ENCODE results near the gene ATCAY. TPM values are rescaled to one million over a fixed set of nuclear protein-coding genes. Genes with fewer than 3 reads are reported as not detected.

ATCAY gene
- total RNA-seq, 1 donor = not detected

DNA sequence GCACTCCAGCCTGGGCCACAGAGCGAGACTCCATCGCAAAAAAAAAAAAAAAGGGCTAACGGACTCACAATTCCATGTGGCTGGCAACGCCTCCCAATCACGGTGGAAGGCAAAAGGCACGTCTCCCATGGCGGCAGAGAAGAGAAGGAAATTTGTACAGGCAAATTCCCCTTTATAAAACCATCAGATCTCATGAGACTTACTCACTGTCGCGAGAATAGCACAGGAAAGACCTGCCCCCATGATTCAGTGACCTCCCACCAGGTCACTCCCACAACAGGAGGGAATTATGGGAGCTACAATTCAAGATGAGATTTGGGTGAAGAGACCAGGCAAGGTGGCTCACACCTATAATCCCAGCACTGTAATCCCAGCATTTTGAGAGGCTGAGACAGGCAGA lies 33.7 kb downstream of the ATCAY start:
- no peaks in the 10 kb centered on the region for H3K79me2 ChIP-seq (ENCODE audit: insufficient read depth, low read length)
- no peaks in the 10 kb centered on the region for H4K20me1 ChIP-seq (ENCODE audit: insufficient read depth, low read length)
- H2AFZ ChIP-seq (ENCODE audit: low read length) = no peak overlapping the region
- H3K4me2 ChIP-seq (ENCODE audit: insufficient read depth, low read length) = no peak overlapping the region
- peak; percentile 58 for DNase-seq (ENCODE audit: insufficient read length, low spot score, missing footprints)
- no peak overlapping the region for H3K4me3 ChIP-seq (ENCODE audit: insufficient read depth, low read length)
- H3K36me3 ChIP-seq (ENCODE audit: insufficient read depth, low read length) = no peaks in the 10 kb centered on the region
- peaks cover 2% of the 10 kb centered on the region for H3K9me3 ChIP-seq (ENCODE audit: low read depth, low read length)
- no peaks in the 10 kb centered on the region for H3K27me3 ChIP-seq (ENCODE audit: insufficient read depth, low read length)
- no peak overlapping the region for H3K27ac ChIP-seq (ENCODE audit: low read depth, low read length)
- no peaks in the 10 kb centered on the region for H3K4me1 ChIP-seq (ENCODE audit: insufficient read depth, low read length)
- TF ChIP-seq, protein P1, sequence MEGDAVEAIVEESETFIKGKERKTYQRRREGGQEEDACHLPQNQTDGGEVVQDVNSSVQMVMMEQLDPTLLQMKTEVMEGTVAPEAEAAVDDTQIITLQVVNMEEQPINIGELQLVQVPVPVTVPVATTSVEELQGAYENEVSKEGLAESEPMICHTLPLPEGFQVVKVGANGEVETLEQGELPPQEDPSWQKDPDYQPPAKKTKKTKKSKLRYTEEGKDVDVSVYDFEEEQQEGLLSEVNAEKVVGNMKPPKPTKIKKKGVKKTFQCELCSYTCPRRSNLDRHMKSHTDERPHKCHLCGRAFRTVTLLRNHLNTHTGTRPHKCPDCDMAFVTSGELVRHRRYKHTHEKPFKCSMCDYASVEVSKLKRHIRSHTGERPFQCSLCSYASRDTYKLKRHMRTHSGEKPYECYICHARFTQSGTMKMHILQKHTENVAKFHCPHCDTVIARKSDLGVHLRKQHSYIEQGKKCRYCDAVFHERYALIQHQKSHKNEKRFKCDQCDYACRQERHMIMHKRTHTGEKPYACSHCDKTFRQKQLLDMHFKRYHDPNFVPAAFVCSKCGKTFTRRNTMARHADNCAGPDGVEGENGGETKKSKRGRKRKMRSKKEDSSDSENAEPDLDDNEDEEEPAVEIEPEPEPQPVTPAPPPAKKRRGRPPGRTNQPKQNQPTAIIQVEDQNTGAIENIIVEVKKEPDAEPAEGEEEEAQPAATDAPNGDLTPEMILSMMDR (IDR thresholded peaks at IDR 0.05; ENCODE audit: extremely low read depth, low read depth, low read length) = no peak

GRCh38 chr19:3916033-3916432 lies 35.5 kb downstream of the ATCAY start:
- Histone ChIP-seq H3K27ac (ENCODE audit: low read depth, low read length) (no peak overlapping the region), H3K9me3 (ENCODE audit: low read depth, low read length) (peaks cover 2% of the 10 kb centered on the region), H3K4me2 (ENCODE audit: insufficient read depth, low read length) (no peak overlapping the region), H3K4me3 (ENCODE audit: insufficient read depth, low read length) (no peak overlapping the region), H2AFZ (ENCODE audit: low read length) (no peak overlapping the region), H3K36me3 (ENCODE audit: insufficient read depth, low read length) (no peaks in the 10 kb centered on the region), H4K20me1 (ENCODE audit: insufficient read depth, low read length) (no peaks in the 10 kb centered on the region), H3K27me3 (ENCODE audit: insufficient read depth, low read length) (no peaks in the 10 kb centered on the region), H3K4me1 (ENCODE audit: insufficient read depth, low read length) (no peaks in the 10 kb centered on the region), H3K79me2 (ENCODE audit: insufficient read depth, low read length) (no peaks in the 10 kb centered on the region)
- peak; percentile 9 for DNase-seq (ENCODE audit: insufficient read length, low spot score, missing footprints)
- TF ChIP-seq, protein P1 (IDR thresholded peaks at IDR 0.05; ENCODE audit: extremely low read depth, low read depth, low read length) = no peak

DNA sequence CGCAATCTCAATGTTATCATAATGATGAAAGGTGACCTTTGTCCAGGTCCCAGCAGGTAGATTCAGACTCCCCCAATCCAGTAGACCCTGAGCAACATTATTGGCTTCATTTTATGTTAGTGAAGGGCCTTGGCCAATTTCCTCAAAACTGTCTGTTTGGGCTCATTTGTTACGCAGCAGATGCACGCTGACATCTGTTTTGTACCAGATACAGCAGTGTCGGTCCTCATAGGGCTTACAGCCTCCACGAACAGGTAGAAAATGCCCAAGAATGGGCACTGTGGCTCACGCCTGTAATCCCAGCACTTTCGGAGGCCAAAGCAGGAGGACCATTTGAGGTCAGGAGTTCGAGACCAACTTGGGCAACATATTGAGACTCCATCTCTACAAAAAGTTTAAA lies 39.3 kb downstream of the ATCAY start:
- peaks cover 2% of the 10 kb centered on the region for H3K9me3 ChIP-seq (ENCODE audit: low read depth, low read length)
- H3K4me2 ChIP-seq (ENCODE audit: insufficient read depth, low read length) = no peak overlapping the region
- H3K27ac ChIP-seq (ENCODE audit: low read depth, low read length) = no peak overlapping the region
- TF ChIP-seq, protein P1 (IDR thresholded peaks at IDR 0.05; ENCODE audit: extremely low read depth, low read depth, low read length) = no peak
- H3K36me3 ChIP-seq (ENCODE audit: insufficient read depth, low read length) = no peaks in the 10 kb centered on the region
- H3K4me1 ChIP-seq (ENCODE audit: insufficient read depth, low read length) = no peaks in the 10 kb centered on the region
- no peak overlapping the region for H2AFZ ChIP-seq (ENCODE audit: low read length)
- no peak overlapping the region for H3K4me3 ChIP-seq (ENCODE audit: insufficient read depth, low read length)
- H4K20me1 ChIP-seq (ENCODE audit: insufficient read depth, low read length) = no peaks in the 10 kb centered on the region
- no peaks in the 10 kb centered on the region for H3K79me2 ChIP-seq (ENCODE audit: insufficient read depth, low read length)
- DNase-seq (ENCODE audit: insufficient read length, low spot score, missing footprints) = peak; percentile 9
- H3K27me3 ChIP-seq (ENCODE audit: insufficient read depth, low read length) = no peaks in the 10 kb centered on the region

DNA sequence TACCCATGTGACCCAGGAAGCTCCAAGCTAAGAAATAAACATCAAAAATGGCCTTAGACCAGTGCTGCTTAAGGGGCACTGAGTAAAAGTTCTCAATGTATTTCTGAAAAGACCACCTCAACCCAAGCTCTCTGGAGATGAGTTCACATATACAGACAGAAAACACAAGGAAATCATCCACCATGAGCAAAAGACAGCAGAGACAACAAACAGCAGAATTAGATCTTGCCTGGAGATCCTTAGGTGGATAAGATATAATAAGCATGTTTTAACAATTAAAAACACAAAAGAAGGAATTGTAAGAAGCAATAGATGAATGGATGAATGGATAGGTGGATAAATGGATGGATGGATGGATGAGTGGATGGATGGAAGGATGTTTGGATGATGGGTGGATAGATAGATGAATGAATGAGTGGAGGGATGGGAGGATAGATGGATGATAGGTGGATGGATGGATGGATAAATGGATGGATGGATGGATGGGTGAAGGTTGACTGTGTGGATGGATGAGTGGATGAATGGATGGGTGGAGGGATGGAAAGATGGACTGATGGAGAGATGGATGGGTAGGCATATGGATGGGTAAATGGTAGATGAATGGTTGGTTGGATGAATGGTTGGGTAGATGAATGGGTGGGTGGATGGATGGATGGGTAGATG lies 42.7 kb downstream of the ATCAY start:
- TF ChIP-seq, protein P1 (IDR thresholded peaks at IDR 0.05; ENCODE audit: extremely low read depth, low read depth, low read length) = no peak

More for the DNA sequence above, 42.7 kb downstream of the ATCAY start:
- Histone ChIP-seq H3K27ac (ENCODE audit: low read depth, low read length) (no peak overlapping the region), H4K20me1 (ENCODE audit: insufficient read depth, low read length) (no peaks in the 10 kb centered on the region), H3K4me1 (ENCODE audit: insufficient read depth, low read length) (no peaks in the 10 kb centered on the region), H3K27me3 (ENCODE audit: insufficient read depth, low read length) (no peaks in the 10 kb centered on the region), H3K36me3 (ENCODE audit: insufficient read depth, low read length) (no peaks in the 10 kb centered on the region), H3K9me3 (ENCODE audit: low read depth, low read length) (peaks cover 2% of the 10 kb centered on the region), H3K79me2 (ENCODE audit: insufficient read depth, low read length) (no peaks in the 10 kb centered on the region), H2AFZ (ENCODE audit: low read length) (no peak overlapping the region), H3K4me3 (ENCODE audit: insufficient read depth, low read length) (no peak overlapping the region), H3K4me2 (ENCODE audit: insufficient read depth, low read length) (no peak overlapping the region)
- peak; percentile 30 for DNase-seq (ENCODE audit: insufficient read length, low spot score, missing footprints)

Data from osteoblast (primary cell).